Stimulated activated CD8-positive, alpha-beta memory T cell treated with anti-CD3 and anti-CD28 coated beads, Interleukin-4, amount 100 ng/mL, for 24 hours (primary cell): ENCODE measurements around the gene NFIB.

Experiments
- DNase-seq: peaks from one replicate; pipeline ENCODE4 v3.0.0-alpha.2; 2020; ENCODE audit warnings: low read depth

The NFIB gene

GRCh38 chr9:14066831-14067230 is 247.1 kb downstream of the NFIB start:
- no peak for DNase-seq

GRCh38 chr9:14066032-14066431 is 247.9 kb downstream of the NFIB start:
- DNase-seq, result no peak

- no peak for DNase-seq
Measured at GRCh38 chr9:14064940-14065339, 249.0 kb downstream of the NFIB start.

- no peak for DNase-seq
Measured at GRCh38 chr9:14063756-14064155, 250.2 kb downstream of the NFIB start.

GRCh38 chr9:14062586-14063221 is 251.2 kb downstream of the NFIB start:
- no peak for DNase-seq

- DNase-seq, result no peak
Measured at GRCh38 chr9:14061936-14062585, 251.9 kb downstream of the NFIB start.

- DNase-seq, result no peak
Measured at GRCh38 chr9:14058325-14058688, 255.6 kb downstream of the NFIB start.

GRCh38 chr9:14057368-14058324 is 256.3 kb downstream of the NFIB start:
- no peak for DNase-seq

GRCh38 chr9:14056316-14056861 is 257.6 kb downstream of the NFIB start:
- DNase-seq, result no peak

- no peak for DNase-seq
Measured at GRCh38 chr9:14054096-14054495, 259.8 kb downstream of the NFIB start.

GRCh38 chr9:14052359-14052758 is 261.6 kb downstream of the NFIB start:
- no peak for DNase-seq

GRCh38 chr9:14051419-14051818 is 262.5 kb downstream of the NFIB start:
- DNase-seq, result no peak

- no peak for DNase-seq
Measured at GRCh38 chr9:14043483-14043882, 270.5 kb downstream of the NFIB start.

- no peak for DNase-seq
Measured at GRCh38 chr9:14037331-14037730, 276.6 kb downstream of the NFIB start.

- no peak for DNase-seq
Measured at GRCh38 chr9:14033067-14033466, 280.9 kb downstream of the NFIB start.
